HG03139 (cell line): ENCODE measurements around the gene TMEM121.
A peak's percentile ranks its signal among the peaks of the same experiment; 100 is the strongest.
"Not testable (repeated sequence)": the region's sequence is repeated elsewhere in the genome, so short reads cannot be mapped to it uniquely, and the experiment has no call there.

Experiments used
- ATAC-seq: cut with Tn5 transposase; IDR thresholded peaks from one replicate; pipeline ENCODE4 v1.9.1; 2021; ENCODE audit not compliant: unreplicated experiment

Gene TMEM121

GRCh38 chr14:105541218-105541875, 15.0 kb downstream of the TMEM121 start:
- ATAC-seq, result no peak

GRCh38 chr14:105545676-105546075, 19.3 kb downstream of the TMEM121 start:
- ATAC-seq, result not testable (repeated sequence)

- ATAC-seq, result not testable (repeated sequence)
Measured at GRCh38 chr14:105546410-105546809, 20.0 kb downstream of the TMEM121 start.

GRCh38 chr14:105547072-105547471, 20.7 kb downstream of the TMEM121 start:
- not testable (repeated sequence) for ATAC-seq

- ATAC-seq, result no peak
Measured at GRCh38 chr14:105547741-105548169, 21.4 kb downstream of the TMEM121 start.

- no peak for ATAC-seq
Measured at GRCh38 chr14:105549481-105549880, 23.1 kb downstream of the TMEM121 start.

- ATAC-seq, result no peak
Measured at GRCh38 chr14:105554022-105554421, 27.6 kb downstream of the TMEM121 start.

- ATAC-seq, result no peak
Measured at GRCh38 chr14:105554523-105554922, 28.1 kb downstream of the TMEM121 start.

- not testable (repeated sequence) for ATAC-seq
Measured at GRCh38 chr14:105557671-105558070, 31.3 kb downstream of the TMEM121 start.

GRCh38 chr14:105558449-105559154, 32.2 kb downstream of the TMEM121 start:
- ATAC-seq, result not testable (repeated sequence)

- peak; percentile 48 for ATAC-seq
Measured at GRCh38 chr14:105559384-105560047, 33.1 kb downstream of the TMEM121 start.

- peak; percentile 55 for ATAC-seq
Measured at GRCh38 chr14:105560048-105560669, 33.8 kb downstream of the TMEM121 start.

GRCh38 chr14:105561345-105561744, 35.0 kb downstream of the TMEM121 start:
- ATAC-seq, result not testable (repeated sequence)

- ATAC-seq, result no peak
Measured at GRCh38 chr14:105562713-105563346, 36.4 kb downstream of the TMEM121 start.

GRCh38 chr14:105563347-105563737, 37.0 kb downstream of the TMEM121 start:
- no peak for ATAC-seq

GRCh38 chr14:105564536-105564935, 38.2 kb downstream of the TMEM121 start:
- not testable (repeated sequence) for ATAC-seq

GRCh38 chr14:105565185-105565919, 39.0 kb downstream of the TMEM121 start:
- not testable (repeated sequence) for ATAC-seq

GRCh38 chr14:105566248-105567163, 40.1 kb downstream of the TMEM121 start:
- ATAC-seq, result peak; percentile 41
